IPS-NIHi11 (cell line): ENCODE data around the gene EEPD1.

ENCODE experiments used
- DNase-seq: peaks from one replicate; pipeline ENCODE4 v3.0.0; 2012; ENCODE audit warnings: mixed read lengths, low spot score

The EEPD1 gene

GRCh38 chr7:36191292-36191920, 38.4 kb downstream of the EEPD1 start:
- no peak for DNase-seq

GRCh38 chr7:36192053-36192824, 39.2 kb downstream of the EEPD1 start:
- no peak for DNase-seq

GRCh38 chr7:36192877-36193276, 39.8 kb downstream of the EEPD1 start:
- no peak for DNase-seq

- no peak for DNase-seq
These were observed 45.8 kb downstream of the EEPD1 start for GRCh38 chr7:36198854-36199266.

GRCh38 chr7:36199329-36199728, 46.3 kb downstream of the EEPD1 start:
- no peak for DNase-seq

- DNase-seq: no peak
These were observed 48.2 kb downstream of the EEPD1 start for GRCh38 chr7:36201122-36201723.

- DNase-seq: no peak
These were observed 49.3 kb downstream of the EEPD1 start for GRCh38 chr7:36202398-36202797.

GRCh38 chr7:36203071-36203790, 50.2 kb downstream of the EEPD1 start:
- DNase-seq: no peak

GRCh38 chr7:36204044-36204663, 51.1 kb downstream of the EEPD1 start:
- DNase-seq: no peak

- DNase-seq: no peak
These were observed 52.0 kb downstream of the EEPD1 start for GRCh38 chr7:36204929-36205635.

- DNase-seq: no peak
These were observed 52.7 kb downstream of the EEPD1 start for GRCh38 chr7:36205803-36206202.

GRCh38 chr7:36207451-36208291, 54.6 kb downstream of the EEPD1 start:
- DNase-seq: no peak

- DNase-seq: no peak
These were observed 55.4 kb downstream of the EEPD1 start for GRCh38 chr7:36208426-36208825.

GRCh38 chr7:36208997-36209813, 56.2 kb downstream of the EEPD1 start:
- DNase-seq: no peak

GRCh38 chr7:36209814-36210183, 56.7 kb downstream of the EEPD1 start:
- DNase-seq: no peak

- no peak for DNase-seq
These were observed 57.4 kb downstream of the EEPD1 start for GRCh38 chr7:36210291-36210922.

GRCh38 chr7:36214608-36215456, 61.8 kb downstream of the EEPD1 start:
- DNase-seq: peak; percentile 42

GRCh38 chr7:36215457-36215765, 62.4 kb downstream of the EEPD1 start:
- DNase-seq: no peak
